ENCODE data around the gene MYO7B.

The MYO7B gene

DNA sequence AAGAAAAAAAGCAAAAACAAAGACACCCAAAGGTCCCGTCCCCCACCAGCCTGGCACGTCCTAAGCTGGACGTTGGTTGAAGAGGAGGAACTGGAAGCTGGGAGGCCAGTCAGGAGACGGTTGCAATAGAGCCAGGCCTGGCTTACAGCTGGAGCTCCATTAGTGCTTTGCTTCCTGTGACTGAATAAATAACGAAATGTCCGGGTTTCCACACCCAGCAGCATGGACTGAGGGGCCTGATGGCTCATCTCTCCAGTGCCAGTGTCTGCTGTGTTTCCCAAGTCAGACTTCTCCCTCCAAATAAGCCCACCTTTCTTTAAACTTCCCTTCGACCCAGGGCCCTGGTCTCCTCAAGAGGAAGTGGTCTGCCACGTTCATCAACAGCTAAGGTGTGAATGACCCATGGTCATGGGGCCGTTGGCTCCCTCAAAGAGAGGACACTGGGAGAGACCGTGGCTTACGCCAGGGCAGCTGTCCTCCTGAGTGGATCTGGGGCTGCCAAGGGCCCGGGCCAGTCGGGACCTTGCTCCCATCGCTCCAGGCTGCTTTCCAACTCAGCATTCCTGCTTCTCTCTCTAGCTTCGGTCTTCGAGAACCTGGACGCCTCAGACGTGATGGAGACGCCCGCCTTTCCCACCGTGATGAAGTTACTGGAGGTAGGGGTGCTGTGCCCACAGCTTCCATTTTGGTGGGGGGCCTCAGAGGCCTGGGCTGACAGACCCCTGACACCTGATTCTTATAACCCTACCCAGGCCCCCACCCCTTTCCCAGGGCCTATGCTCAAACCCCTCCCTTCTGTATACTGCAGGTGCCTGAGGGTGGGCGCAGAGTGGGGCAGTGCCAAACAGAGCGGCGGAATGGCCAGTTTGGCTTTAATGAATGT lies 44.9 kb downstream of the MYO7B start:
- H3K9ac ChIP-seq (ENCODE audit: low read length): no peak overlapping the region
- H3K36me3 ChIP-seq (ENCODE audit: control insufficient read depth in 1 of 2, insufficient read depth in 2 of 2, low read depth in 1 of 2, low read length in 2 of 2): no peaks in the 10 kb centered on the region
- H3K27ac ChIP-seq (ENCODE audit: low read length, poor library complexity, severe bottlenecking): no peak overlapping the region
- no peak overlapping the region for H4K8ac ChIP-seq (ENCODE audit: low read length)
- H2BK120ac ChIP-seq (ENCODE audit: low read depth, low read length): no peak overlapping the region
- no peaks in the 10 kb centered on the region for H3K79me1 ChIP-seq (replicated peaks; ENCODE audit: low read length, poor library complexity, severe bottlenecking)
- no peak overlapping the region for H3K23ac ChIP-seq (ENCODE audit: low read length in 2 of 2)
- no peak for DNase-seq
- H2AFZ ChIP-seq (ENCODE audit: low read depth, low read length): no peak overlapping the region
- no peak overlapping the region for H4K91ac ChIP-seq (ENCODE audit: low read length)
- H3K14ac ChIP-seq (ENCODE audit: low read length in 2 of 2): no peak overlapping the region
- H3K18ac ChIP-seq (ENCODE audit: low read depth in 1 of 2, low read length in 2 of 2): no peak overlapping the region
- H3K4me3 ChIP-seq (ENCODE audit: insufficient read depth in 1 of 2, low read depth in 1 of 2, low read length in 2 of 2): no peak overlapping the region
- H2AK5ac ChIP-seq (ENCODE audit: low read length, severe bottlenecking): no peak overlapping the region
- 90% methylated on average over 21 of the region's 24 CpGs for WGBS
- H3K9me3 ChIP-seq (ENCODE audit: control insufficient read depth, low read length): no peaks in the 10 kb centered on the region
- H3K27me3 ChIP-seq (ENCODE audit: control insufficient read depth in 1 of 2, insufficient read depth in 1 of 2, low read length in 2 of 2): peaks cover 17 to 37% of the 10 kb centered on the region in 2 experiments
- H2BK5ac ChIP-seq (ENCODE audit: low read depth, low read length, poor library complexity, severe bottlenecking): no peak overlapping the region
- no peak overlapping the region for H3K4me2 ChIP-seq (ENCODE audit: low read length, poor library complexity, severe bottlenecking)
- H2BK12ac ChIP-seq (ENCODE audit: low read length in 2 of 2): no peak overlapping the region
- H2BK15ac ChIP-seq (ENCODE audit: low read depth, poor library complexity, severe bottlenecking): no peak overlapping the region
- H3K4me1 ChIP-seq (ENCODE audit: control insufficient read depth, insufficient read depth, low read depth, low read length): peaks cover 4% of the 10 kb centered on the region
- H3K4ac ChIP-seq (ENCODE audit: low read depth in 1 of 2, low read length in 2 of 2): no peak overlapping the region

DNA sequence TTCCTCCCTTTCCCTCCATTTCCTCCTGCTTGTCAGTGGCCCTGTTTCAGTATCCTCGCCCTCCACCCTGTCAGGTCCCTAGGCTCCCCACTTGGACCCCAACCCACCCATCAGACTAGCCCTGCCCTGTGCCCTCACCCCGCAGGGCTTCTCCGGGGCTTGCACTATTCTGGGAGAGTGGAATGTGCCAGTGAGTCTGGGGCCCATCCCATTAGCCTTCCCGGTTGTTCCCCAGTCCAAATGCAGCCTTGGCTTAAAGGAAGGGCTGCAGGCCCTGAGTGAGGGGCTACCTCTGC lies 45.5 kb downstream of the MYO7B start:
- Histone ChIP-seq H4K91ac (ENCODE audit: low read length) (no peak overlapping the region), H3K27ac (ENCODE audit: low read length, poor library complexity, severe bottlenecking) (no peak overlapping the region), H2BK15ac (ENCODE audit: low read depth, poor library complexity, severe bottlenecking) (no peak overlapping the region), H2BK5ac (ENCODE audit: low read depth, low read length, poor library complexity, severe bottlenecking) (no peak overlapping the region), H2BK120ac (ENCODE audit: low read depth, low read length) (no peak overlapping the region), H3K18ac (ENCODE audit: low read depth in 1 of 2, low read length in 2 of 2) (no peak overlapping the region), H3K9me3 (ENCODE audit: control insufficient read depth, low read length) (no peaks in the 10 kb centered on the region), H3K36me3 (ENCODE audit: control insufficient read depth in 1 of 2, insufficient read depth in 2 of 2, low read depth in 1 of 2, low read length in 2 of 2) (no peaks in the 10 kb centered on the region), H3K79me1 (replicated peaks; ENCODE audit: low read length, poor library complexity, severe bottlenecking) (no peaks in the 10 kb centered on the region), H4K8ac (ENCODE audit: low read length) (no peak overlapping the region), H2BK12ac (ENCODE audit: low read length in 2 of 2) (no peak overlapping the region), H2AK5ac (ENCODE audit: low read length, severe bottlenecking) (no peak overlapping the region), H2AFZ (ENCODE audit: low read depth, low read length) (no peak overlapping the region), H3K23ac (ENCODE audit: low read length in 2 of 2) (no peak overlapping the region), H3K4me2 (ENCODE audit: low read length, poor library complexity, severe bottlenecking) (no peak overlapping the region), H3K9ac (ENCODE audit: low read length) (no peak overlapping the region), H3K4me3 (ENCODE audit: insufficient read depth in 1 of 2, low read depth in 1 of 2, low read length in 2 of 2) (no peak overlapping the region), H3K14ac (ENCODE audit: low read length in 2 of 2) (no peak overlapping the region), H3K4me1 (ENCODE audit: control insufficient read depth, insufficient read depth, low read depth, low read length) (peaks cover 4% of the 10 kb centered on the region), H3K4ac (ENCODE audit: low read depth in 1 of 2, low read length in 2 of 2) (no peak overlapping the region), H3K27me3 (ENCODE audit: control insufficient read depth in 1 of 2, insufficient read depth in 1 of 2, low read length in 2 of 2) (peaks cover 17 to 43% of the 10 kb centered on the region in 2 experiments)
- WGBS: 73% methylated on average over 4 of the region's 4 CpGs
- no peak for DNase-seq

DNA sequence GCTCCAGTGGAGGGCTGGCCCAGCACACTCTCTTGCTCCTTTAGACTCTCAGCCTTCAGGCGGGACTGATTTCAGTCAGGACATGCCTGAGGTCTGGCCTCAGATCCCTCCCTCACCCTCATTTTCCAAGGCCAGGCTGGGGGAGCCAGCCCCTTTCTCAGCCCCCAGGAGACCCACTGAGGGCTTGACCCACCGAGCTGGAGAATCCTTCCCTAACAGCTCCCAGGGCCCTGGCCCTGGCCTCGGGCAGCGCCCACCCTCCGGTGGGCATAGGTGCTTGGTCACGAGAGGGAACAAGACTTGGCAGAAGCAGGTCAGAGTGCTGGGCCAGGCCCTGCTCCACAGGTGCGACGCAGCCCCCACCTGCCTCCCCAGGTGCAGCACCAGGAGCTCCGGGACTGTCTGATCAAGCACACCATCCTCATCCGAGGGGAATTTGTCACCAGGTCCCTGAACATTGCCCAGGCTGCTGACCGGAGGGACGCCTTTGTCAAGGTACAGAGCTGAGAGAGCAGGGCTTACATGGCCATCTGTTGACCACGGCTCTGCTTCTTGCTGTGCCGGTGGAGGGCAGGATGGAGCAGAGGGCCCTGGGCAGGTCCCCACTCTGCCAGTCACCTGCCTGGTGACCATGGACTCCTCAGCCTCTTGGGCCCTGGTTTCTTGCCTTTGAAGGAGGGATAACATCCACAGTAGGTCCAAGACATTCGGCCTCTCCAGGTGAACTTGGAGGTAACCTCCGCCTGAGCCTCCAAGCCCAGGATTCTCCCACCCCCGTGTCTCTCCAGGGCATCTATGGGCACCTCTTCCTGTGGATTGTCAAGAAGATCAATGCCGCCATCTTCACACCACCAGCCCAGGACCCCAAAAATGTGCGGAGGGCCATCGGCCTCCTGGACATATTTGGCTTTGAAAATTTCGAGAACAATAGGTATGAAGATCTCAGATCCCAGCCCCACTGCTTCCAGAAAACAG lies 46.3 kb downstream of the MYO7B start:
- H3K4me1 ChIP-seq (ENCODE audit: control insufficient read depth, insufficient read depth, low read depth, low read length): no peaks in the 10 kb centered on the region
- no peaks in the 10 kb centered on the region for H3K9me3 ChIP-seq (ENCODE audit: control insufficient read depth, low read length)
- H3K23ac ChIP-seq (ENCODE audit: low read length in 2 of 2): no peak overlapping the region
- H3K79me1 ChIP-seq (replicated peaks; ENCODE audit: low read length, poor library complexity, severe bottlenecking): no peaks in the 10 kb centered on the region
- H2BK120ac ChIP-seq (ENCODE audit: low read depth, low read length): no peak overlapping the region
- H3K18ac ChIP-seq (ENCODE audit: low read depth in 1 of 2, low read length in 2 of 2): no peak overlapping the region
- H3K9ac ChIP-seq (ENCODE audit: low read length): no peak overlapping the region
- H4K8ac ChIP-seq (ENCODE audit: low read length): peak overlapping the region; percentile 2
- no peak overlapping the region for H3K4me3 ChIP-seq (ENCODE audit: insufficient read depth in 1 of 2, low read depth in 1 of 2, low read length in 2 of 2)
- no peak overlapping the region for H2BK12ac ChIP-seq (ENCODE audit: low read length in 2 of 2)
- DNase-seq: no peak
- no peak overlapping the region for H3K14ac ChIP-seq (ENCODE audit: low read length in 2 of 2)
- H4K91ac ChIP-seq (ENCODE audit: low read length): no peak overlapping the region
- H2BK5ac ChIP-seq (ENCODE audit: low read depth, low read length, poor library complexity, severe bottlenecking): no peak overlapping the region
- H2BK15ac ChIP-seq (ENCODE audit: low read depth, poor library complexity, severe bottlenecking): no peak overlapping the region
- H3K4ac ChIP-seq (ENCODE audit: low read depth in 1 of 2, low read length in 2 of 2): no peak overlapping the region
- 90% methylated on average over 21 of the region's 21 CpGs for WGBS
- no peak overlapping the region for H2AK5ac ChIP-seq (ENCODE audit: low read length, severe bottlenecking)
- no peak overlapping the region for H2AFZ ChIP-seq (ENCODE audit: low read depth, low read length)
- H3K4me2 ChIP-seq (ENCODE audit: low read length, poor library complexity, severe bottlenecking): no peak overlapping the region
- H3K27me3 ChIP-seq (ENCODE audit: control insufficient read depth in 1 of 2, insufficient read depth in 1 of 2, low read length in 2 of 2): peaks cover 21 to 50% of the 10 kb centered on the region in 2 experiments
- no peak overlapping the region for H3K27ac ChIP-seq (ENCODE audit: low read length, poor library complexity, severe bottlenecking)
- H3K36me3 ChIP-seq (ENCODE audit: control insufficient read depth in 1 of 2, insufficient read depth in 2 of 2, low read depth in 1 of 2, low read length in 2 of 2): no peaks in the 10 kb centered on the region

All from mesenchymal stem cell (in vitro differentiated cells and primary cell).